ENCODE data around the gene UGT1A8. TPM values are rescaled to one million over a fixed set of nuclear protein-coding genes. Genes with fewer than 3 reads are reported as not detected.

Gene UGT1A8
- total and polyA plus RNA-seq, 2 donors (not counting 1 experiment from before 2014, with no cell fraction given): not detected

DNA sequence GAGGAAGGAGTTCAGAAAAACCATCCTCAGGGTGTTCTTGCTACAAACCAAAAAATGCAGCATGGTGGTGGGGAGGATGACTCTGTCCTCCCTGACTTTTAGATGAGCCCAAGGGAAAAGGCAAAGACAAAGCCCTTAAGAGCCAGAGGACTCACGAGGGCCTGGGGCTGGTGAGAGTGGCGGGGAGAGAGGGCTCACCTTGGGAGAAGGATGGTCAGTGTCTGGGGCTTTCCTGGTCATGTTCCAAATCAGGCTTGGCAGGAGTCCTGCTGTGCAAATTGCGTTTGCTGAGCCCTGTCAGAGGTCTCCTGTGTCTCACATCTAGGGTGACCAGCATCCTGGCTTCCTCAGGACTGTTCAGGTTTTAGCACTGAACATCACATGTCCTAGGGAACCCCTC is 147.3 kb downstream of the UGT1A8 start:
- H2AFZ ChIP-seq (ENCODE audit: insufficient read depth, low read depth, low read length, poor library complexity, severe bottlenecking): no peak overlapping the region
- H3K36me3 ChIP-seq (replicated peaks in 1 of 2; ENCODE audit: control extremely low read depth in 1 of 2, control insufficient read depth in 1 of 2, extremely low read depth in 1 of 2, insufficient read depth in 2 of 2, low read length in 1 of 2): no peaks in the 10 kb centered on the region
- H3K27me3 Mint-ChIP-seq: peaks cover 50% of the 10 kb centered on the region
- H3K9me3 ChIP-seq (ENCODE audit: control extremely low read depth in 1 of 3, control insufficient read depth in 2 of 3, insufficient read depth in 1 of 3, low read length in 2 of 3): no peaks in the 10 kb centered on the region
- peaks cover 2% of the 10 kb centered on the region for H3K9me3 Mint-ChIP-seq (ENCODE audit: insufficient read depth)
- POLR2A ChIA-PET: no interaction called here
- TF ChIP-seq CTCF (IDR thresholded peaks at IDR 0.05) (no peak), EZH2 (IDR thresholded peaks at IDR 0.05; ENCODE audit: borderline replicate concordance, insufficient read depth, low read depth, low read length, poor library complexity, severe bottlenecking) (no peak)
- H3K4me3 ChIP-seq (ENCODE audit: control extremely low read depth in 1 of 5, extremely low read depth in 1 of 5, insufficient read depth in 1 of 5, low read depth in 2 of 5, low read length in 4 of 5): no peak overlapping the region
- no peaks in the 10 kb centered on the region for H3K79me2 ChIP-seq (ENCODE audit: control insufficient read depth, insufficient read depth, low read length)
- no peak overlapping the region for H3K4me2 ChIP-seq (replicated peaks; ENCODE audit: low read depth, low read length, poor library complexity, severe bottlenecking)
- WGBS (ENCODE audit: insufficient coverage): 63% methylated on average over 3 of the region's 3 CpGs
- H3K4me1 Mint-ChIP-seq: no peaks in the 10 kb centered on the region
- intact Hi-C loops (cut with micrococcal nuclease): no loop called here
- H3K4me3 Mint-ChIP-seq: no peak overlapping the region
- H4K20me1 ChIP-seq (ENCODE audit: control insufficient read depth, insufficient read depth, low read length, poor library complexity, severe bottlenecking): no peaks in the 10 kb centered on the region
- CTCF ChIA-PET: no interaction called here
- H3K27ac ChIP-seq (ENCODE audit: low read length in 2 of 2): no peak overlapping the region
- no peak overlapping the region for H3K9ac ChIP-seq (ENCODE audit: low read length)
- DNase-seq (no peak), ATAC-seq (ENCODE audit: low read depth) (no peak)
- H3K27ac Mint-ChIP-seq: no peak overlapping the region
- no peaks in the 10 kb centered on the region for H3K4me1 ChIP-seq (ENCODE audit: control insufficient read depth in 2 of 2, insufficient read depth in 2 of 2, low read length in 2 of 2)
- peaks cover 0 to 4% (median 0%) of the 10 kb centered on the region in 4 experiments for H3K27me3 ChIP-seq (replicated peaks in 1 of 4; ENCODE audit: control extremely low read depth in 1 of 4, control insufficient read depth in 3 of 4, insufficient read depth in 4 of 4, low read length in 3 of 4)

DNA sequence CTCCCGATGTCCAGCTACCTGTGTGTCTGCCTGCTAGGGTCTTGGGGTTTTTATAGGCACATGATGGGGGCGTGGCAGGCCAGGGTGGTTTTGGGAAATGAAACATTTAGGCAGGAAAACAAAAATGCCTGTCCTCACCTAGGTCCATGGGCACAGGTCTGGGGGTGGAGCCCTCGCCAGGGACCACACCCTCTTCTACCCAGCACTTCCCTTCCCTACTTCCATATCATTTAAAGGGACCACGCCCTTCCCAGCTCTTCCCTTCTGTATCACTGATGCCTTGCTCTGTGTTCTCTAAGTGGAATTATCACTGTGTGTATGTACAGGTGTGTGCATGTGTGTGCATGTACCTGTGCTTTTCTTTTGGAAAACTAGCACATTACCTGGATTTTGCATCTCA is 149.0 kb downstream of the UGT1A8 start:
- Mint-ChIP-seq H3K27ac (no peak overlapping the region), H3K9me3 (ENCODE audit: insufficient read depth) (peaks cover 2% of the 10 kb centered on the region), H3K4me3 (no peak overlapping the region), H3K4me1 (no peaks in the 10 kb centered on the region), H3K27me3 (peaks cover 50% of the 10 kb centered on the region)
- H3K36me3 ChIP-seq (replicated peaks in 1 of 2; ENCODE audit: control extremely low read depth in 1 of 2, control insufficient read depth in 1 of 2, extremely low read depth in 1 of 2, insufficient read depth in 2 of 2, low read length in 1 of 2): no peaks in the 10 kb centered on the region
- H3K79me2 ChIP-seq (ENCODE audit: control insufficient read depth, insufficient read depth, low read length): no peaks in the 10 kb centered on the region
- H3K27ac ChIP-seq (ENCODE audit: low read length in 2 of 2): no peak overlapping the region
- no peaks in the 10 kb centered on the region for H4K20me1 ChIP-seq (ENCODE audit: control insufficient read depth, insufficient read depth, low read length, poor library complexity, severe bottlenecking)
- H3K4me3 ChIP-seq (ENCODE audit: control extremely low read depth in 1 of 5, extremely low read depth in 1 of 5, insufficient read depth in 1 of 5, low read depth in 2 of 5, low read length in 4 of 5): no peak overlapping the region
- no peak overlapping the region for H2AFZ ChIP-seq (ENCODE audit: insufficient read depth, low read depth, low read length, poor library complexity, severe bottlenecking)
- CTCF ChIA-PET: no interaction called here
- H3K9me3 ChIP-seq (ENCODE audit: control extremely low read depth in 1 of 3, control insufficient read depth in 2 of 3, insufficient read depth in 1 of 3, low read length in 2 of 3): no peaks in the 10 kb centered on the region
- POLR2A ChIA-PET: no interaction called here
- WGBS (ENCODE audit: insufficient coverage): 88% methylated on average over 2 of the region's 4 CpGs
- no peak for DNase-seq
- peaks cover 0 to 4% (median 0%) of the 10 kb centered on the region in 4 experiments for H3K27me3 ChIP-seq (replicated peaks in 1 of 4; ENCODE audit: control extremely low read depth in 1 of 4, control insufficient read depth in 3 of 4, insufficient read depth in 4 of 4, low read length in 3 of 4)
- H3K4me2 ChIP-seq (replicated peaks; ENCODE audit: low read depth, low read length, poor library complexity, severe bottlenecking): no peak overlapping the region
- TF ChIP-seq CTCF (IDR thresholded peaks at IDR 0.05) (no peak), EZH2 (IDR thresholded peaks at IDR 0.05; ENCODE audit: borderline replicate concordance, insufficient read depth, low read depth, low read length, poor library complexity, severe bottlenecking) (no peak)
- intact Hi-C loops (cut with micrococcal nuclease): no loop called here
- no peaks in the 10 kb centered on the region for H3K4me1 ChIP-seq (ENCODE audit: control insufficient read depth in 2 of 2, insufficient read depth in 2 of 2, low read length in 2 of 2)
- no peak overlapping the region for H3K9ac ChIP-seq (ENCODE audit: low read length)
- no peak for ATAC-seq (ENCODE audit: low read depth)

All from B cell (primary cell).